ENCODE data around the gene FCER1A.

Gene FCER1A

DNA sequence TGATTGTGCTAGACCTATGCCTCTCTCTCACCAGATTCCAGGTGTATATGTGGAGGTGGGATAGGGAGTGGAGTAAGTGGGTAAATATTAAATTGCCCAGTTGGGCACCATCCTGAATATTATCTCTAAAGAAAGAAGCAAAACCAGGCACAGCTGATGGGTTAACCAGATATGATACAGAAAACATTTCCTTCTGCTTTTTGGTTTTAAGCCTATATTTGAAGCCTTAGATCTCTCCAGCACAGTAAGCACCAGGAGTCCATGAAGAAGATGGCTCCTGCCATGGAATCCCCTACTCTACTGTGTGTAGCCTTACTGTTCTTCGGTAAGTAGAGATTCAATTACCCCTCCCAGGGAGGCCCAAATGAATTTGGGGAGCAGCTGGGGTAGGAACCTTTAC lies at the start of gene FCER1A:
Gene FCER1A, plus strand, starts transcription at position 242 of the 400 bp plus-strand sequence. Its CDS starts 29 bp downstream, at position 271.
- DNase-seq, result no peak
- peaks cover 32% of the 10 kb centered on the region for H3K27me3 Mint-ChIP-seq
- no peaks in the 10 kb centered on the region for H3K36me3 Mint-ChIP-seq (ENCODE audit: low read depth)
- H3K27ac Mint-ChIP-seq, result no peak within 1 kb of the TSS
- no peaks in the 10 kb centered on the region for H3K9me3 Mint-ChIP-seq
- no peak within 1 kb of the TSS for H3K4me3 Mint-ChIP-seq
- no peaks in the 10 kb centered on the region for H3K4me1 Mint-ChIP-seq (ENCODE audit: low read depth)

DNA sequence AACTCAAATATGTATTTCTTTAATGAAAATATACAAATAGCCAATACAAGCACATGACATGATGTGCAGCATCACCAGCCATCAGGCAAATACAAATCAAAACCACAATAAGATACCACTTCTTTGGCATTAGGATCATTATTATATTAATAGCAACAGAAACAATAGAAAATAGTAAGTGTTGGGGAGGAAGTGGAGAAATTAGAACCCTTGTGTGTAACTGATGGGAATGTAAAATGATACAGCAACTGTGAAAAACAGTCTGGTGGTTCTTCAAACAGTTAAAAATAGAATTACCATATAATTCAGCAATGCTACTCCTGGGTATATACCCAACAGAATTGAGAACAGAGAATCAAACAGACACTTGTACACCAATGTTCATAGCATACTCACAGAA lies 40.8 kb upstream of the FCER1A start:
- H3K4me3 Mint-ChIP-seq, result no peak overlapping the region
- H3K9me3 Mint-ChIP-seq, result peaks cover 2% of the 10 kb centered on the region
- no peaks in the 10 kb centered on the region for H3K36me3 Mint-ChIP-seq (ENCODE audit: low read depth)
- peaks cover 2% of the 10 kb centered on the region for H3K4me1 Mint-ChIP-seq (ENCODE audit: low read depth)
- H3K27ac Mint-ChIP-seq, result no peak overlapping the region
- DNase-seq, result no peak
- peaks cover 17% of the 10 kb centered on the region for H3K27me3 Mint-ChIP-seq

DNA sequence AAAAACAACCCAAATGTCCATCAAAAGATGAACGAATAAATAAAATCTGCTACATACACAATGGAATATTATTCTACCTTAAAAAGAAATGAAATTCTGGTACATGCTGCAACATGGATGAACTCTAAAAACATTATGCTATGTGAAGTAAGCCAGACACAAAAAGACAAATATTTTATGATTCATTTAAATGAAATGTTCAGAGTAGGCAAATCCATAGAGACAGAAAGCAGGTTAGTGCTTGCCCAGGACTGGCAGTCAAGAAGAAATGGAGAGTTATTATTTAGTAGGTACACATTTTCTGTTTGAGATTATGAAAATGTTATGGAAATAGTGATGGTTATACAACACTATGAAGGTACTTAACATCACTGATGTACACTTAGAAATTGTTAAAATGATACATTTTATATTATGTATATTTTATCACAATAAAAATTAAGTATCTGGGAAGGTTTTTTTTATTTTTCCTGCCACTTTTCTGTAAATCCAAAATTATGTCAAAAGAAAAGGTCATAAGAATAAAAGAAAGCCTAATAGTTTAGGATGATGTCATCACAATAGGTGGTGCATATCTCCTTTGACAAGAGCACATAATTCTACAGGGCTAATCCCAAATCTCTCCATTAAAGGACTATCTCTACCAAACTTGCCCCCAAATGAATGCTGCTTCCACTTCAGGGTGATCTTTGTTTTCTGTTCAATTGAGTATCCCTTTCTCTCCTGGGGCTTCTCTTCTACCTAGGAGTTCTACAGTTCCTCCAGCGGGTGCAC lies 40.2 kb upstream of the FCER1A start:
- Mint-ChIP-seq H3K4me3 (no peak overlapping the region), H3K4me1 (ENCODE audit: low read depth) (peaks cover 7% of the 10 kb centered on the region), H3K36me3 (ENCODE audit: low read depth) (no peaks in the 10 kb centered on the region), H3K9me3 (peaks cover 2% of the 10 kb centered on the region), H3K27me3 (peaks cover 22% of the 10 kb centered on the region), H3K27ac (no peak overlapping the region)
- no peak for DNase-seq

DNA sequence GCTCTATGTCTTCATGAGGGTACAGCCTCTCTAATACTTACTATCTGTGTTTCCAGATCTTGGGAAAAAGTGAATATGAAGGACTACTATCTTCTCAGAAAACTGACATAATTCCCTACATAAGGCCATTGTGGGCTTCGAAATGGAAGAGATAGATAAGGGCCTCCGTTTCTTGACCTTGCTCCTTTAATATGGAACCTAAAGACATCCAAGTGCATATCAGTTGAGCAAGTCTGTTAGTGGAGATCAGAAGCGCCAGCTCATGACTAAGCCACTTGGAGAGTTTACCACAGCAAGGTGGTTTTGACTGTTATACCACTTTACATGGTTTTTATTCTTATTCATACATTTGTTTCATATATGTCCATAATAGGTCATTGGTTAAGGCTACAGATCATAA lies 35.3 kb upstream of the FCER1A start:
- no peak for DNase-seq

DNA sequence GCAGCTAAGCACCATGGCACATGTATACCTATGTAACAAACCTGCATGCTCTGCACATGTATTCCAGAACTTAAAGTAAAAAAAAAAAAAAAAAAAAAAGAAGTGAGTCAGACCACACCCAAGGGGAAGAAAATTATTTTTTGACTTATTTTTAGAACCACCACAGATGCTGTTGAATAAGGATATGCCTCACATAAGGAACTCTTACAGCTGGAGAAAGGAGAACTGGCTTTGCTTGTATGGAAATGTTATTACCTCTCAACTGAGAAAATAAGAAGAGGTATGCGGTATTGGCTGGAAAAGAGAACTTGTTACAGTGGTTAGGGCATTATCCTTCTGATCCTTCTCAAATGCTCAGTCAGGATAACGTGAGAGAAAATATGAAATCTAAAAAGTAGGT lies 27.5 kb upstream of the FCER1A start:
- DNase-seq, result no peak
- Mint-ChIP-seq H3K36me3 (ENCODE audit: low read depth) (no peaks in the 10 kb centered on the region), H3K4me1 (ENCODE audit: low read depth) (no peaks in the 10 kb centered on the region), H3K4me3 (no peak overlapping the region), H3K27ac (no peak overlapping the region), H3K9me3 (no peaks in the 10 kb centered on the region), H3K27me3 (peaks cover 25% of the 10 kb centered on the region)

More for the DNA sequence above, 35.3 kb upstream of the FCER1A start:
- Mint-ChIP-seq H3K4me1 (ENCODE audit: low read depth) (peaks cover 8% of the 10 kb centered on the region), H3K27ac (no peak overlapping the region), H3K27me3 (peaks cover 57% of the 10 kb centered on the region), H3K4me3 (no peak overlapping the region), H3K9me3 (no peaks in the 10 kb centered on the region), H3K36me3 (ENCODE audit: low read depth) (no peaks in the 10 kb centered on the region)

DNA sequence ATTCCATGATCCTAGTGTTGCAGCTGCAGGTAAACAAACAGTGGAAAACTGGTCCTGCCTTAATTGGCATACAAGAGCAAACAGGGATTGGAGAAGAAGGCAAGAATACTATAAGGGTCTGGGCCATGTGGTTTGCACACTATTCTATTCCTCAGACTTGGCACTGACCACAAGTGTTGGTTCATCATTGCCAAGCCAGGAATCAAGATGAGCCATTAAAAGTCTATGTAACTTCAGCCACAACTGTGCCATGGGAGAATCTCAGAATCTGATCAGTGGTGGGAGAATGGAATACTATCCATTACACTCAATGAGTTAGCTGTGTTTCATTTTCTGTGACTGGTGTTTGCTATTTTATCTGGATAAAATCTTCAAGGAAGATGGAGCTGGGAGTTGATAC lies 26.2 kb upstream of the FCER1A start:
- Mint-ChIP-seq H3K9me3 (no peaks in the 10 kb centered on the region), H3K36me3 (ENCODE audit: low read depth) (no peaks in the 10 kb centered on the region), H3K4me3 (no peak overlapping the region), H3K4me1 (ENCODE audit: low read depth) (no peaks in the 10 kb centered on the region), H3K27ac (no peak overlapping the region), H3K27me3 (peaks cover 15% of the 10 kb centered on the region)
- no peak for DNase-seq

DNA sequence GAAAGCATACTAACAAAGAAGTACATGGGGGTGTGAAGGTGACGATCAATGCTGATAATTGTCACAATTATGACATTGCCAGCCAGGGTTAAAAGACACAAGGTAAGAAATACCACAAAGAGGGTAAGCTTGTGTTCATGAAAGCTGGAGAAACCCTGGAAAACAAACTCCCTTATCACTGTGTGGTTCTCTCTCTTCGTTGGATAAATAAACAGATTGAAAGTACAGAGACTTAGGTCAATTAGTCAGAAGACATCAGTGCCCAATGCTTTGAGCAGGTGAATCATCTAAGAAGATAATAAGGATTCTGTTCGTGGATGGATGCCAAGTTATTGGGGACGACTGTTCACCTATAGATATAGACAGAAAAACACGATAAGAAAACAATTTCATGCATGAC lies 22.4 kb upstream of the FCER1A start:
- Mint-ChIP-seq H3K27ac (no peak overlapping the region), H3K4me1 (ENCODE audit: low read depth) (no peaks in the 10 kb centered on the region), H3K4me3 (no peak overlapping the region), H3K36me3 (ENCODE audit: low read depth) (no peaks in the 10 kb centered on the region), H3K9me3 (no peaks in the 10 kb centered on the region), H3K27me3 (no peaks in the 10 kb centered on the region)
- no peak for DNase-seq

DNA sequence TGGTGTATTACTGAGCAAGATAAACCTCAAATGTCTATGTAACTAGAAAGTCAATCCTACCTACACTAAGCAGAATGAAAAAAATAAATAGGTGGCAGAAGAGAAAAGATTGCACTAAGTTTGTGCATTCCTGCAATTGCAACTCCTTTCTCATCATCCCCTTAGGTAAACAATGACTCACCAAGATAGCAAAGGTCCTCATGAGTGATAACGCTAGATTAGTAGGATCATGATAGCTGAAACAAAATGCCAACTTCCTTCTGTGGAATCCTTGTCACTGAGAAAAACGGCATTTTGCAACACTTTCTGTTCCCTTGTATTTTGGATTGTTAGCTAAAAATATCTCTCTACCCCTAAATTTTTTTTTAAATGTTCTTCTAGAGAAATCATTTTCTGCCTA lies 20.0 kb upstream of the FCER1A start:
- no peaks in the 10 kb centered on the region for H3K36me3 Mint-ChIP-seq (ENCODE audit: low read depth)
- no peaks in the 10 kb centered on the region for H3K4me1 Mint-ChIP-seq (ENCODE audit: low read depth)
- DNase-seq, result no peak
- H3K27ac Mint-ChIP-seq, result no peak overlapping the region
- H3K4me3 Mint-ChIP-seq, result no peak overlapping the region
- H3K9me3 Mint-ChIP-seq, result no peaks in the 10 kb centered on the region
- H3K27me3 Mint-ChIP-seq, result no peaks in the 10 kb centered on the region

DNA sequence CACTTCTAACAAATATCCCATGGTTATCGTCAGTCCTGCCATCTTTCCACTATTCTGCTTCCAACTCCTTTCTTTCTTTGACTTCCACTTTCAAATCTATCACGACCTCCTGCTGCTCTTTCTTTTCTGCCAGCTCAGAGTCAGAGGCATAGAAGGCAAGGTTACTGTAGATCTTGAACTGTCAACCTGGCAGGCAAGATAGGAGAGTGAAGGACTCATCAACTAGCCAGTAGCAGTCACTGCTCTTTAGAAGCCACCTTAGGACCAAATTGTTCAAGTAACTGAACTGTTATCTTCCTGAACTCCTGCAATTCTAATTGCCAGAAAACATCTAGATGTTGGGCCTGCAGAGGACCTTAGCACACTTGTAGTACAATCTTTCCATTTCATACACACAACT lies 13.1 kb upstream of the FCER1A start:
- Mint-ChIP-seq H3K36me3 (ENCODE audit: low read depth) (no peaks in the 10 kb centered on the region), H3K4me1 (ENCODE audit: low read depth) (no peaks in the 10 kb centered on the region), H3K9me3 (no peaks in the 10 kb centered on the region), H3K27me3 (peaks cover 11% of the 10 kb centered on the region), H3K27ac (no peak overlapping the region), H3K4me3 (no peak overlapping the region)
- DNase-seq, result no peak

DNA sequence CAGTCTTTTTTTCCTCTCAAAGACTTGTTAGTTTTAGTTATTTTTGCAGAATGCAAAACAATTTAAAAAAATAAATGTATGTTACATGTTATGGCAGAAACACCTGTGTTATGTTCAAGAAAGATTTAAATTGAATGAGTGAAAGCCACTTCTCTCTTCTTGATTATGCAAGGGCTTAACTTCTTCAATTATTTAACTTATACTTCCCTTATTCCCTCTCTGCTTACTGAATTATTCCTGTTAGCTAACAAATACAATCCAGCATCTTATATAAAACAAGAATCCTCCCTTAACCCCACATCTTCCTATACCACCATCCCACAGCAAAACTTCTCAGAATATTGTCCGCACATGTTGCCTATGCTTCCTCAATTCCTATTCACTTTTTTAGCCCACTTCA lies 10.7 kb upstream of the FCER1A start:
- no peaks in the 10 kb centered on the region for H3K36me3 Mint-ChIP-seq (ENCODE audit: low read depth)
- H3K4me1 Mint-ChIP-seq (ENCODE audit: low read depth), result no peaks in the 10 kb centered on the region
- no peak for DNase-seq
- no peaks in the 10 kb centered on the region for H3K9me3 Mint-ChIP-seq
- H3K4me3 Mint-ChIP-seq, result no peak overlapping the region
- peaks cover 16% of the 10 kb centered on the region for H3K27me3 Mint-ChIP-seq
- H3K27ac Mint-ChIP-seq, result no peak overlapping the region

DNA sequence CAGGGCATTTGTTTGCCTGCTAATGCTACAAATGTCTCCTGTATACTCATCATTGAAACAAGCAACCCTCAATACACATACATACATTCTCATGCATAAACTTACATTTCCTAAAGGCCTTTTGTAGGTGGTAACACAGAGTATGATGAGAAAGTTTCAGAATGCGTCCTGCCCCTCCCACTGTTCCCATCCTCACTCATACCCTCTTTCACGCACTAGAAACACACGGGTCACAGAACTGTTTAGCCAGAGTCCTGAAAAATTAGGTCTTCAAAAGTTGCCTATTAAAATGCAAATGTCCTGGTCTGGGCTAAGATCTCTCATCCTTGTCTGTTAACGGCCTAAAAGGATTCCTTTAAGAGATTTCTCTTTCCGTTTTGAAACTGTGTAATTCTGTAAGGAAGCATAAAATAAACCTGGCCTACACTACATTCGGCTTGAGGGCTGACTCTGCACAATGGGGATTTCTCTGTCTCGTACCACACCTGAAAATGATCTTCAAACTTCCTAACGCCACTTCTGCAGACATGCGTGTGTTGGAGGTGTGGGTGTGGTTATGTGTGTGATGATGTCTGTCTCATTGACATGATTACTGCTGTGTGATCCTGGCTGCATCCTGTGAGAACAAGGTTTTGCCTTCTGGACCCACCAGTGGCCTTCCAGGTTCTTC lies 5.3 kb upstream of the FCER1A start:
- H3K27ac Mint-ChIP-seq, result no peak overlapping the region
- no peaks in the 10 kb centered on the region for H3K9me3 Mint-ChIP-seq
- no peak for DNase-seq
- no peak overlapping the region for H3K4me3 Mint-ChIP-seq
- no peaks in the 10 kb centered on the region for H3K36me3 Mint-ChIP-seq (ENCODE audit: low read depth)
- peaks cover 11% of the 10 kb centered on the region for H3K27me3 Mint-ChIP-seq
- no peaks in the 10 kb centered on the region for H3K4me1 Mint-ChIP-seq (ENCODE audit: low read depth)

DNA sequence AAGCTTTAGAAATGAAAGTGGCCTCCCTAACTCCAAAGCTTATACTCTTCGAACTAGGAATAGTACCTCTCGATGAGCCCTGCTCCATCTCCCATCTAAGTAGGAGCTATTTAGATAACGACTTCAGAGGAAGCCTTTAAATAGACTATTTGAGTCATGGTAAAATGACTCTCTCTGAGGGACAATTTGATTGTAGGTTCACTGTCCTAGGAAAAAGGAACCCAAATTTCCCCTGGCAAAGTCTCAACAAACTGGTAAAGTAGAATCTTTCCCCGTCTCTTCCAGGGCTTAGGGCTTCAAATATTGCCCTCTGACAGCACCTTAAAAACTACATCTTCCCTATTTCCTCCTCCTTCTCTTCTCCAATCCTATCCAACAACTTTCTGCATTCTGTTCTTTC lies 2.0 kb upstream of the FCER1A start:
- no peak overlapping the region for H3K4me3 Mint-ChIP-seq
- DNase-seq, result no peak
- H3K27ac Mint-ChIP-seq, result no peak overlapping the region
- H3K9me3 Mint-ChIP-seq, result no peaks in the 10 kb centered on the region
- no peaks in the 10 kb centered on the region for H3K4me1 Mint-ChIP-seq (ENCODE audit: low read depth)
- peaks cover 21% of the 10 kb centered on the region for H3K27me3 Mint-ChIP-seq
- no peaks in the 10 kb centered on the region for H3K36me3 Mint-ChIP-seq (ENCODE audit: low read depth)

DNA sequence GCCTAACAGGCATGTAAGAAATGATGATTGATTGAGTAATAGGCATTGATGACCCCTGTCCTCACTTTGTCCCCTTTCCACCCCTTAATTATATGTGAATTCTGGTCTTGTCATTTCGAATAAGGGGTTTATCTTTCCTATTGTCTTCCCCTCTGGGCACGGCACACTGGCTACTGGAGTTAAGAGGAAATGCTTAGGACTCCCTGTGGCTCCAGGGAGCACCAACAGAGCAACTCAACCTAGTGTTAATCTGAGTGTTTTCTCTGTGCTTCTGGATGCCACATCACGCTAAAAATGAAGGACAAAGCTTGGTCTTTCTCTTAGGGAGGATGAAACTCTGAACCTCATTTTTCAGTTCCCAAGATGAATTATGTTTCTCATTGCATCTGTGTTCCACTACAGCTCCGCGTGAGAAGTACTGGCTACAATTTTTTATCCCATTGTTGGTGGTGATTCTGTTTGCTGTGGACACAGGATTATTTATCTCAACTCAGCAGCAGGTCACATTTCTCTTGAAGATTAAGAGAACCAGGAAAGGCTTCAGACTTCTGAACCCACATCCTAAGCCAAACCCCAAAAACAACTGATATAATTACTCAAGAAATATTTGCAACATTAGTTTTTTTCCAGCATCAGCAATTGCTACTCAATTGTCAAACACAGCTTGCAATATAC lies 5.3 kb downstream of the FCER1A start:
- Mint-ChIP-seq H3K27ac (no peak overlapping the region), H3K4me3 (no peak overlapping the region), H3K4me1 (ENCODE audit: low read depth) (no peaks in the 10 kb centered on the region), H3K36me3 (ENCODE audit: low read depth) (no peaks in the 10 kb centered on the region), H3K9me3 (no peaks in the 10 kb centered on the region), H3K27me3 (peaks cover 26% of the 10 kb centered on the region)
- no peak for DNase-seq

DNA sequence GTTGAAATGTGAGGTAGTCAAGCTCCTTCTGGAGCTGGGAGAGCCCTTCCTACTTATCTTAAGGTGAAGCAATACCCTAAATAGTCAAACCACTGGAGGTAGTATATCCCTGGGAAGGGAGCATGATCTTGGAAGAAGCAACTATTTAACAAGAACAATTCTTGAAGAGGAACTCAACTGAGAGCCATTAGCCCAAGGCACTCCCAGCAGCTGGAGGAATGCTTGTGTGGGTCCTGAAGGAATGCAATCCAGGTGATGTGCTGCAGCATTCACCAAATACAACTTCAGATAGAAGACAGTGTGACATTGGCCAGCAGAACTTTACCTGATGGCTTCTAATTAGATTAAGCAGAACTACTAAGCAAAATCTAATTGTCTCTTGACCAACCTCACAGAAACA lies 9.5 kb downstream of the FCER1A start:
- Mint-ChIP-seq H3K9me3 (no peaks in the 10 kb centered on the region), H3K27ac (no peak overlapping the region), H3K4me3 (no peak overlapping the region), H3K36me3 (ENCODE audit: low read depth) (no peaks in the 10 kb centered on the region), H3K4me1 (ENCODE audit: low read depth) (no peaks in the 10 kb centered on the region), H3K27me3 (peaks cover 15% of the 10 kb centered on the region)
- no peak for DNase-seq

DNA sequence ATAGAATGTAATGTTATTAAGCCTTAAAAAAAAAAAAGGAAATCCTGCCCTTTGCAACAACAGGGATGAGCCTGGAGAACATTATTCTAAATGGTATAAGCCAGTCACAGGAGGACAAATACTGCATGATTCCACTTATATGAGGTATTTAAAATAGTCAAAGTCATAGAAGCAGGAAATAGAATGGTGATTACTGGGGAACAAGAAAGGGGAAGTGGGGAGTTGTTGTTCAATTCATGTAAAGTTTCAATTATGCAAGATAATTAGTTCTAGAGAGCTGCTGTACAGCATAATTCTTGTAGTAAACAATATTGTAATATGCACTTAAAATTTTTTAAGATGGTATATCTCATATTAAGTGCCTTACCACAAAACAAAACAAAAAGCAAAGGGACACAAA lies 13.2 kb downstream of the FCER1A start:
- no peak for DNase-seq
- H3K27me3 Mint-ChIP-seq, result peaks cover 13% of the 10 kb centered on the region
- no peaks in the 10 kb centered on the region for H3K9me3 Mint-ChIP-seq
- no peaks in the 10 kb centered on the region for H3K4me1 Mint-ChIP-seq (ENCODE audit: low read depth)
- no peaks in the 10 kb centered on the region for H3K36me3 Mint-ChIP-seq (ENCODE audit: low read depth)
- no peak overlapping the region for H3K4me3 Mint-ChIP-seq
- no peak overlapping the region for H3K27ac Mint-ChIP-seq

Data from activated T-cell treated with anti-CD3 and anti-CD28 coated beads, Interleukin-2, amount 50 U/mL, for 24 hours (primary cell).